GM18907 (cell line): Measurements from ENCODE around the gene ZNF333.
"Not testable (repeated sequence)": the region's sequence is repeated elsewhere in the genome, so short reads cannot be mapped to it uniquely, and the experiment has no call there.

Source experiments
- ATAC-seq: cut with Tn5 transposase; IDR thresholded peaks from one replicate; pipeline ENCODE4 v1.9.1; 2021; ENCODE audit warnings: mild to moderate bottlenecking, moderate library complexity; ENCODE audit not compliant: unreplicated experiment

Gene ZNF333

GRCh38 chr19:14695471-14695870 is 5.6 kb downstream of the ZNF333 start:
- ATAC-seq, result no peak

DNA sequence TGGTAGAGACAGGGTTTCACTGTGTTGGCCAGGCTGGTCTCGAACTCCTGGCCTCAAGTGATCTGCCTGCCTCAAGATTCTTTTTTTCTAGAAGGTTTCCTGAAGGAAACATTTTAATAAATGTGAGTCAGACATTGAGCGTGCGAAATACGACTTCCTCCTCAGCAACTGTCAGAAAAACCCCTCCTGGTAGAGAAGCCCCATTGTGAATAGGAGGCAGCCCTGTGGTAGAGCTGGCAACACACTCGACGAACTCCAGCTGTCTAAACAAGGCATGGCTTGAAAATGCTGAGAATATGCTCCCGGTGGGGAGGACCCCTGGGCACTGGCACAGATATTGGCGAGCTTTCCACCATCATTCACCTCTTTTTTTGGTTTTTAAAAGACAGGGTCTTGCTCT is 9.8 kb downstream of the ZNF333 start:
- ATAC-seq, result no peak

GRCh38 chr19:14700711-14701375 is 11.0 kb downstream of the ZNF333 start:
- ATAC-seq, result no peak

- no peak for ATAC-seq
Observed at GRCh38 chr19:14703833-14704232, 14.0 kb downstream of the ZNF333 start.

DNA sequence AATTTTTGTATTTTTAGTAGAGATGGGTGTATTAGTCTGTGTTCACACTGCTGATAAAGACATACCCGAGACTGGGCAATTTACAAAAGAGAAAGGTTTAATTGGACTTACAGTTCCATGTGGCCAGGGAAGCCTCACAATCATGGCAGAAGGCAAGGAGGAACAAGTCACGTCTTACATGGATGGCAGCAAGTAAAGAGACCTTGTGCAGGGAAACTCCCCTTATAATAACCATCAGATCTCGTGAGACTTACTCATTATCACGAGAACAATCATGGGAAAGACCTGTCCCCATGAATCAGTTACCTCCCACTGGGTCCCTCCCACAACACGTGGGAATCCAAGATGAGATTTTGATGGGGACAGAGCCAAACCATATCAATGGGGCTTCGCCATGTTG is 14.6 kb downstream of the ZNF333 start:
- no peak for ATAC-seq

DNA sequence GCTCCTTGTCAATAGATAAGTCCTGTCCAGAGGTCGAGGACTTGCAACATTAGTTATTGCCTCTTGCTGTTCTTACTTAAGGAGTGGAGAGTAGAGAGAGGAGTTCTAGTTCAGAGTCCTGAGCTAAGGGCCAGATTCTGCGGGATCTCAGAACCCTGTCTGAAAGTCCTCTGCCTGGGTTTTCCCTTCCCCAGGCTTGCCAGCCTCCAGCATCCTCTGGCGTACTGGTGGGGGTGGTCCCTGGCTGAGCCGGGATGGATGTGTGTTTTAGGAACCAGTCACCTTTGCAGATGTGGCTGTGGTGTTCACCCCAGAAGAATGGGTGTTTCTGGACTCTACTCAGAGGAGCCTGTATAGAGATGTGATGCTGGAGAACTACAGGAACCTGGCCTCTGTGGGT is 26.0 kb downstream of the ZNF333 start:
- ATAC-seq, result no peak

GRCh38 chr19:14718522-14719116 is 28.8 kb downstream of the ZNF333 start:
- ATAC-seq, result no peak

DNA sequence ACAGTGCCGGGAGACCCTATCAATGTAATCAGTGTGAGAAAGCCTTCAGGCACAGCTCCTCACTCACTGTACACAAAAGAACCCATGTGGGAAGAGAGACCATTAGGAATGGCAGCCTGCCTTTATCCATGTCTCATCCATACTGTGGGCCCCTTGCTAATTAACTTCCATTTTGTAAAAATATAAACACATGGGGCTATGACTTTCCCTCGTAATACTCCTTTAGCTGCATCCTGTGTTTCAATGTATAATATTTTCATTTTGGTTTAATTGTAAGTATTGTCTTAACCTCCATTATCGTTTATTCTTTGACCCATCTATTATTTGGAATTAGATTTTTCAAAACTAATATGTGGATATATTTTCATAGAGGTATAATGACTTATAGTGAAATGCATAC is 29.3 kb downstream of the ZNF333 start:
- ATAC-seq, result no peak

- no peak for ATAC-seq
Observed at GRCh38 chr19:14722127-14722526, 32.3 kb downstream of the ZNF333 start.

- no peak for ATAC-seq
Observed at GRCh38 chr19:14728595-14728994, 38.7 kb downstream of the ZNF333 start.

DNA sequence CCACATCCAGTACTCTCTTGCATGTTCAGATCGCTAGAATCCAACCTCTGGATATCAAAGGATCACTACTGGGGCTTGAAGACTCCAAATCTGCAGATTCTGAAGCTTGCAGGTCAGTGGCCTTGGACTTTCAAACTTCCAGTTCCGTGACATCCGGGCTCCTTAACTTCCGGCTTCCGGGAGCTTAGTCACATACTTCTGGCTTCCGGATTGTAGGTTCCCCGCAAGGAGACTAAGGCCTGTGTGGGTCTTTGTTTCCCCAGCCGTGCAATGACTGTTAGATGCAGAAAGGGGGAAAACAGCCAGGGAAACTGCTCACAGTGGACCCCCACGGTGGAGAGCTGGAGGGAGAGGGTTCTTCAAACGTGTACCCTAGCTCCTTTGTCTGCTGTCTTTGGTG is 41.4 kb downstream of the ZNF333 start:
- no peak for ATAC-seq

GRCh38 chr19:14732510-14732909 is 42.7 kb downstream of the ZNF333 start:
- ATAC-seq, result no peak

DNA sequence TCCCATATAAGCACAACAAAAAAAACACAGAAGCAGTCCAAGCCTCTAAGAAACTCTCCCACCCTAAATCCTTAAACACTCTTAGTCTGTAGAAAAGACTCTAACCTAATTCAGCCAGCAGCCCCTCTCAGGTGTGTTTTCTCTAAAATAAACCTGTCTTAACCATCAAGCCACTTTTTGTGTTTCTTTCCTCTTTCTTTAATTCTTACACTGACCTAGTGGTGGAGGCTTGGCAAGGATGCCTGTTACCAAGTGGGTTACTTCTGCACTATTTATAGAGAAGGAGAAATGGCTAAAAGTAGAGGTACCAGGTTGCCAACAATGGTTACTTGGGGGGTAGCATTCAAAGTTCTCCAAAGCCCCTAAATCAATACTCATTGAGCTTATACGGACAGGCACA is 43.7 kb downstream of the ZNF333 start:
- no peak for ATAC-seq

DNA sequence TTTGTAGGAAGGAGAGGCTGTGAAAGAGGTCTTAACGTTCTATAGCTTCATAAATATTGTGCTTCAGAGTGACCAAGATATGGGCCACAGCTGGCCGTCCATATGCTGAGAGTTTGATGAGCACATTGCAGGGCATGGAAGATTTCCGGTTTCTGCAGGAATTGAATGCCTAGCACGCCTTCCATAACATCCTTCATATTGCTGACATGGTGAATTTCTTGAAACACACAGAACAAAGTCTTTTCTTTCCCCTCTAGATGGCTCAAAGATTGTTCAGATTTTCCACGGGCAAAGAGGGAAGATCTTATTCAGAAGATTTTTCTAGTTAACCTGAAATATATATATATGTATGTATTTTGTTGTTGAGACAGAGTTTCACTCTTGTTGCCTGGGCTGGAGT is 46.1 kb downstream of the ZNF333 start:
- ATAC-seq, result no peak

GRCh38 chr19:14746886-14747285 is 57.0 kb downstream of the ZNF333 start:
- no peak for ATAC-seq

GRCh38 chr19:14748601-14749000 is 58.8 kb downstream of the ZNF333 start:
- ATAC-seq, result no peak

DNA sequence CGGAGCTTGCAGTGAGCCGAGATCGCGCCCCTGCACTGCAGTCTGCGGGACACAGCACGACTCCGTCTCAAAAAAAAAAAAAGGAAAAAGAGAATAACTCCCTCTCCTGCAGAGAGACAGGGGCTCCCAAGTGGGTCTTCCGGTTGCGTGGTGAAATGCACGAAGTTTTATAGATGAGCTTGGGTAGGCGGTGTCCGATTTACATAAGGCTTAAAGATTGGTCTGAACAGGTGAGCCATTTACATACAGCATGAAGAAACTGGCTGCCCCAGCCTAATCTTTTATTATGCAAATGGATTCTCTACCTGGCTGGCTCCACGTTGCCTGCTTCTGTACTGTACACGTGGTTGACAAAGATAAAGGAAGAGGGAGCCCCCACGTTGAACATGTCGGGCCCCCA is 69.0 kb downstream of the ZNF333 start:
- ATAC-seq, result no peak

- no peak for ATAC-seq
Observed at GRCh38 chr19:14761607-14762006, 71.8 kb downstream of the ZNF333 start.

DNA sequence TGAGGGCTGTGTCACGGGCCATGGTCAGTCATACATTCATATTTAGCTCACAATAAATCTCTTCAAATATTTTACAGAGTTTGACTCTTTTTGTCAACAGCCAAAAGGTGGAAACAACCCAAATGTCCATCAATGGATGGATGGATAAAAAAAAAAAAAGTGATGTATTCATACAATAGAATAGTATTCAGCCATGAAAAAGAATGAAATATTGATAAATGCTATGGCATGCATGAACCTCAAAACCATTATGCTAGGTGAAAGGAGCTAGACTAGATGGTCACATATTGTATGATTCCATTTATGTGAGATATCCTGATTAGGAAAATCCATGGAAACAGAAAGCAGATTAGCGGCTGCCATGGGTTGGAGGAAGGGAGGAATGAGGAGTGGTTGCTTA is 72.3 kb downstream of the ZNF333 start:
- ATAC-seq, result no peak

GRCh38 chr19:14763497-14764145 is 73.8 kb downstream of the ZNF333 start:
- ATAC-seq, result no peak

DNA sequence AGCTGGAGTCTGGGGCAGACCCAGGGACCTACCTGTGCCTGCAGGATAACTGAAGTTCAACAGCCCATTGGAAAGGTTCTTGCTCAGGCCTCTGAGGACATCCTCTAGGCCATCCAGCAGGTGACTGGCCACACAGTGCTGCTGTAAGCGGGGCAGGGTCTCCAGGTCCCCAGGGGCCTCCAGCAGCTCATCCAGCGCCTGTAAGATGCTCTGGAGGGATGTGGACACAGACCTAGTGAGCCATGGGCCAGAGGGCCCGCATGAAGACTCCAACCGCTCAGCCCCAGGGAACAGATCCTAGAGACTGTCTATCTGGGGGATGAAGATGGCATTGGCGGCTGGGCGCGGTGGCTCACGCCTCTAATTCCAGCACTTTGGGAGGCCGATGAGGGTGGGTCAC is 74.6 kb downstream of the ZNF333 start:
- ATAC-seq, result no peak

DNA sequence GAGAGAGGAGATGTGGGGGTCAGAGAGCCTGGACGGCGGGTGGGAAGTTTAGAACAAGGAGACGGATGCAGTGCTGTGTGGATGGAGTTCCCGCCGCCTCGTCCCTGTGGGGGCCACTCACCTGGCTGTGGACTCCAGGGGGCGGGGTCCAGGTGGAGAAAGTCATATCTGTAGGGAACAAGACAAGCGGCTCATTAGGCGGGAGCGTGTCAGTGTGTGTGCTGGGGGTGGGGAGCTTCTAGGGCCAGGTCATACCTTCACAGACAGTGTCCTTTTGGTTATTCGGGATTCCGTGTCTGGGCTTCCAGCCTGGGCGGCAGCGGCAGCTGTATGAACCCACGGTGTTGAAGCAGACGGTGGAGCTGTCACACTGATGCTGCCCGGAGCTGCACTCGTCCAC is 75.6 kb downstream of the ZNF333 start:
- not testable (repeated sequence) for ATAC-seq
